Peyer's patch (tissue), 4 donors: Measurements from ENCODE around the gene CP. TPM values are rescaled to one million over a fixed set of nuclear protein-coding genes. Genes with fewer than 3 reads are reported as not detected.
A peak's percentile ranks its signal among the peaks of the same experiment; 100 is the strongest.
"Not testable (repeated sequence)": the region's sequence is repeated elsewhere in the genome, so short reads cannot be mapped to it uniquely, and the experiment has no call there.

Experiments
- DNase-seq, 3 donors: peaks; one replicate each; pipeline ENCODE4 v3.0.0-alpha.2; 2017 to 2019
- H3K27ac ChIP-seq, 4 donors: fragments of 200-600 bp; sonication (generic); one replicate each; pipeline ENCODE4 v1.5.1; 2016 to 2019
- H3K27me3 ChIP-seq, 2 donors: fragments of 200-600 bp; sonication (generic); one replicate each; pipeline ENCODE4 v1.5.1; 2019
- H3K36me3 ChIP-seq, 3 donors: fragments of 200-600 bp; sonication (generic); one replicate each; pipeline ENCODE4 v1.5.1; 2016 to 2019
- H3K4me1 ChIP-seq, 4 donors: fragments of 200-600 bp; sonication (generic); one replicate each; pipeline ENCODE4 v1.5.1; 2016 to 2019
- H3K4me3 ChIP-seq, 4 donors: fragments of 200-600 bp; sonication (generic); 1 replicate in 3 of 4; 2 replicates in 1 of 4; pipeline ENCODE4 v1.5.1; 2016 to 2019; ENCODE audit warnings: mild to moderate bottlenecking in 1 of 4
- H3K9me3 ChIP-seq, 4 donors: fragments of 200-600 bp; sonication (generic); one replicate each; pipeline ENCODE4 v1.5.1; 2016 to 2019; ENCODE audit warnings: mild to moderate bottlenecking in 1 of 4
- CTCF ChIP-seq, 6 experiments: fragments of 450-650 bp in 4 of 6; fragments of 200-600 bp in 2 of 6; sonication (generic) in 1 of 6; IDR thresholded peaks; one replicate each; pipeline ENCODE4 v1.5.1; 2017 to 2019; ENCODE audit warnings: antibody characterized with exemption in 6 of 6, mild to moderate bottlenecking in 3 of 6, moderate library complexity in 1 of 6
- POLR2A ChIP-seq, 2 donors: fragments of 450-650 bp; IDR thresholded peaks; one replicate each; pipeline ENCODE4 v1.5.1; 2017; ENCODE audit warnings: antibody characterized with exemption in 2 of 2, mild to moderate bottlenecking in 2 of 2, moderate library complexity in 2 of 2
- total RNA-seq, 4 donors: library from RNA; depleted of rRNA; stranded (reverse); fragments of >200 nt; gene quantifications; one replicate each; pipeline ENCODE4 v1.1.0, GENCODE V29; 2016

CP gene
- total RNA-seq, 4 donors from 2014 or later, result 4.7 to 37.8 (median 19.2) TPM

DNA sequence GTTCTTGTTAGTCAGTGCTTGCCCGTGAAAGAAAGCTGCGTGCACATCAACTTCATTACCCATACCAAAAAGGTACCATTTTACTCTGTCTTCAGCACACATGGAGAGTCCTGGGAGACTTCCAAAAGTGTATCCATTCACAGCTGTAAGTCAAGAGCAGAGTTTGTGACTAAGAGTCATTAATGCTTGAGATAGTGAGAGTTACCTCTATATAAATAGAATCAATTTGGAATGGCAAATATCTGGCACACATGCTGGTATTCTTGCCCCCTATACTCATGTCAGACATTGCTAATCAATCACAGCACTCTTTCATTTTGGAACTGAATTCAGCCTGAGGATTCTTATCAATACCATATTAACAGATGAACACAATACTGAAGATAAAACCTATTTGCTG, 14.2 kb downstream of the CP start:
- no peaks in the 10 kb centered on the region for H3K27me3 ChIP-seq
- no peak for DNase-seq
- H3K4me3 ChIP-seq, result no peak overlapping the region
- no peak for TF ChIP-seq CTCF (IDR thresholded peaks at IDR 0.05)
- no peak for TF ChIP-seq POLR2A (IDR thresholded peaks at IDR 0.05)
- H3K9me3 ChIP-seq, result no peaks in the 10 kb centered on the region
- no peak overlapping the region for H3K27ac ChIP-seq
- H3K36me3 ChIP-seq, result no peaks in the 10 kb centered on the region
- H3K4me1 ChIP-seq, result no peaks in the 10 kb centered on the region

DNA sequence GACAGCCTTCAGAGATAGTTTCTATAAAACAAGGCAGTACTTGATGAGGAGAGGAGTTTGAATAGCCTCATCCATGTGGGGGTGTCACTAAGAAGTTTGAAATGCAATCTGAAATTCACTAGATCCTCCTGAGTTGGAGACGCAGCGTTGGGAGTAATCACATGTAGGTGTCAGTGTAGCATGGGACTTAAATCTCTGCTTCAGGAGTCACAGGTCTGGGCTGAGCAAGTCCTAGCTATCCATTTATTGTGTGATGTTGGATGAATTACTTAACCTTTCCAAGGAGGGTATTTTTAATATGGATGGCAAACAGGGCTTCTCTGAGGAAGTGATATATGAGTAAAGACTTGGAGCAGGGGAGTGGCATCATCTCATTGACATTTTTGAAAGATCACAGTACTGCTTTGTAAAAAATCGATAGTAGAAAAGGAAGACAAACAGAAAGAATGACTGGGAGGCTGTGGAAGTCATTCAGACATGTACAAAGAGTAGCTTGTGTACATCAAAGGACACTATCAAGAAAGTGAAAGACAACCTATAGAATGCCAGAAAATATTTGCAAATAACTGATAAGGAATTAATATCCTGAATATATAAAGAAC, 17.1 kb downstream of the CP start:
- no peak overlapping the region for H3K4me3 ChIP-seq
- H3K27ac ChIP-seq, result no peak overlapping the region
- DNase-seq, result no peak
- TF ChIP-seq POLR2A (IDR thresholded peaks at IDR 0.05) (no peak), CTCF (IDR thresholded peaks at IDR 0.05) (no peak)
- H3K4me1 ChIP-seq, result no peaks in the 10 kb centered on the region
- no peaks in the 10 kb centered on the region for H3K27me3 ChIP-seq
- H3K9me3 ChIP-seq, result no peaks in the 10 kb centered on the region
- H3K36me3 ChIP-seq, result no peaks in the 10 kb centered on the region

DNA sequence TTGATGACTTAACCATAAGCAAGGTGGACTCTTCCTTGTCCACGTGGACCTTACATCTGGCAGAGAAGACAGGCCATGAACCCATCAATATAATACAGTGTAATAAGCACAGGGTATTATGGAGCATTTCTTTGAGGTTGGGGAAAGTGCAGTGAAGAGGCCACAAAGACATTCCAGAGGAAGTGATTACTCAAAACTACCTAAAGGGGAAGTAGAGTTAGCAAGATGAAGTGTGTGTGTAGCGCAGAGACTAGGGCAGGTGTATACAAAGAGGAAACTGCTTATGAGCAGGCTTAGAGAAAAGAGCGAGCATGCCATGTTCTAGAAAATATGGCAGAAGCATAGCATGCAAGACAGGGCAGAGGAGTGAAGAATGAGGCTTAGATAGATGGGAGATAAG, 17.9 kb downstream of the CP start:
- DNase-seq, result peak in 1 of 3 donors; percentile 28
- no peaks in the 10 kb centered on the region for H3K4me1 ChIP-seq
- no peaks in the 10 kb centered on the region for H3K9me3 ChIP-seq
- TF ChIP-seq CTCF (IDR thresholded peaks at IDR 0.05) (no peak), POLR2A (IDR thresholded peaks at IDR 0.05) (no peak)
- no peaks in the 10 kb centered on the region for H3K27me3 ChIP-seq
- H3K4me3 ChIP-seq, result no peak overlapping the region
- H3K36me3 ChIP-seq, result no peaks in the 10 kb centered on the region
- no peak overlapping the region for H3K27ac ChIP-seq

DNA sequence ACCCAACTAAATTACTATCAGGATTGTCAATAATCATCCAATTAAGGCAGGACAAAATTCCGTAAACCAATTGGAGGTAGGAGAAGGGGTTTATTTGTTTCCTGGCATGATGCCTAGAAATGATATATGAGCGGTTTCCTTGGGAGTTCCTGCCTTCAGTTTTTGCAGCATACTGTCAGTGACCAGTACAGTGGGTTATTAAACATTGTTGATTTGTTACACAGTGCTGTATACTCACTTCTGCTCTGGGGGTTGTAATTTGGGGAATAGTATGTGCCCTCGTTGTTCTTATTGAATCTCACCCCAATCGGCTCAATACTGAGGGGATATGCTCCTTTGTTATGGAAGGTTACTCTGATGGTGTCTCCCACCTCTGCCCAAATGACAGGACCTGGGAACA, 22.2 kb downstream of the CP start:
- H3K36me3 ChIP-seq, result no peaks in the 10 kb centered on the region
- TF ChIP-seq POLR2A (IDR thresholded peaks at IDR 0.05) (no peak), CTCF (IDR thresholded peaks at IDR 0.05) (no peak)
- H3K4me3 ChIP-seq, result no peak overlapping the region
- H3K9me3 ChIP-seq, result no peaks in the 10 kb centered on the region
- no peak overlapping the region for H3K27ac ChIP-seq
- no peaks in the 10 kb centered on the region for H3K27me3 ChIP-seq
- no peak for DNase-seq
- no peaks in the 10 kb centered on the region for H3K4me1 ChIP-seq

GRCh38 chr3:149198611-149199010, 23.0 kb downstream of the CP start:
- Histone ChIP-seq H3K36me3 (no peaks in the 10 kb centered on the region), H3K9me3 (no peaks in the 10 kb centered on the region), H3K27me3 (no peaks in the 10 kb centered on the region), H3K4me1 (no peaks in the 10 kb centered on the region), H3K27ac (no peak overlapping the region), H3K4me3 (no peak overlapping the region)
- no peak for DNase-seq
- no peak for TF ChIP-seq CTCF (IDR thresholded peaks at IDR 0.05)
- TF ChIP-seq POLR2A (IDR thresholded peaks at IDR 0.05), result no peak

- H3K4me1 ChIP-seq, result no peaks in the 10 kb centered on the region
- H3K27me3 ChIP-seq, result no peaks in the 10 kb centered on the region
- no peak overlapping the region for H3K27ac ChIP-seq
- no peak overlapping the region for H3K4me3 ChIP-seq
- H3K9me3 ChIP-seq, result no peaks in the 10 kb centered on the region
- TF ChIP-seq CTCF (IDR thresholded peaks at IDR 0.05) (no peak), POLR2A (IDR thresholded peaks at IDR 0.05) (no peak)
- DNase-seq, result no peak
- no peaks in the 10 kb centered on the region for H3K36me3 ChIP-seq
These were observed 24.0 kb downstream of the CP start for GRCh38 chr3:149197669-149198068.

DNA sequence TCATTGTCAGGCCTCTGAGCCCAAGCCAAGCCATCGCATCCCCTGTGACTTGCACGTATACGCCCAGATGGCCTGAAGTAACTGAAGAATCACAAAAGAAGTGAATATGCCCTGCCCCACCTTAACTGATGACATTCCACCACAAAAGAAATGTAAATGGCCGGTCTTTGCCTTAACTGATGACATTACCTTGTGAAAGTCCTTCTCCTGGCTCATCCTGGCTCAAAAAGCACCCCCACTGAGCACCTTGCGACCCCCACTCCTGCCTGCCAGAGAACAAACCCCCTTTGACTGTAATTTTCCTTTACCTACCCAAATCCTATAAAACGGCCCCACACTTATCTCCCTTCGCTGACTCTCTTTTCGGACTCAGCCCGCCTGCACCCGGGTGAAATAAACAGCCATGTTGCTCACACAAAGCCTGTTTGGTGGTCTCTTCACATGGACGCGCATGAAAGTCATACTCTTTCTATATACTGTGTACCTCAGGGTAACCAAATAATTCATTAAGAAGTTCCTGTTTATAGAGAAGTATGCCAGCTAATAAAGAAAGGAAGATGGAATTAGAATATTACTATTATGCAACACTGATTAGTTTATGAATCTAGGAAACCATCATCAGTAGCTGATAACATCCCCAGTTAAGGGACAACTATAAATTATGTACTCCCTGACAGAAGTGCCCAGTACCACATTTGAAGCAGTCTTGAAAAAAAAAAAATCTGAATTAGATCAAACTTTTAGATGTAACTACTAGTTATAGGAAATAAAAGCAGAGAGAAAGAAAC, 24.6 kb downstream of the CP start:
- not testable (repeated sequence) for H3K27me3 ChIP-seq, DNase-seq, H3K27ac ChIP-seq, H3K4me3 ChIP-seq, H3K9me3 ChIP-seq, H3K36me3 ChIP-seq, H3K4me1 ChIP-seq
